PC-3 (cell line): ENCODE results near the gene COPS8. TPM values are rescaled to one million over a fixed set of nuclear protein-coding genes. Genes with fewer than 3 reads are reported as not detected.

Experiments
- ATAC-seq: fragments of 200-7000 bp; cut with Tn5 transposase; 2 replicates; pipeline ENCODE4 v1.9.1; 2020; ENCODE audit warnings: mild to moderate bottlenecking, moderate library complexity
- BruUV-seq: library from RNA; stranded (reverse); fragments of 400-500 nt; replicated peaks from 2 replicates; lab custom pipeline; 2021; lab: Mats Ljungman, UMichigan
- CTCF ChIA-PET: fragments of 300-600 bp; sonication (Branson Sonifier 250); formaldehyde crosslinking; loops from one replicate; lab custom pipeline; 2022; ENCODE audit warnings: antibody characterized with exemption; lab: Charles Lee
- POLR2A ChIA-PET: fragments of 300-600 bp; sonication (Branson Sonifier 250); formaldehyde crosslinking; loops from one replicate; lab custom pipeline; 2022; ENCODE audit warnings: antibody characterized with exemption; ENCODE audit not compliant: unreplicated experiment; lab: Charles Lee
- DNase-seq: peaks from one replicate; pipeline ENCODE4 v3.0.0-alpha.2; 2015
- H2AFZ ChIP-seq: fragments of 300-600 bp; sonication (generic); 2 replicates; pipeline ENCODE4 v1.6.0; 2016; ENCODE audit warnings: antibody characterized with exemption, low read length
- H3F3A ChIP-seq: fragments of 300-600 bp; sonication (generic); one replicate; pipeline ENCODE4 v1.6.0; 2017; ENCODE audit warnings: antibody characterized with exemption, low read length, control low read depth, mild to moderate bottlenecking; ENCODE audit not compliant: unreplicated experiment
- H3K27ac ChIP-seq: fragments of 300-600 bp; sonication (generic); 2 replicates; pipeline ENCODE4 v1.5.1; 2016; ENCODE audit warnings: mild to moderate bottlenecking, low read length
- H3K27me3 ChIP-seq: fragments of 300-600 bp; sonication (generic); 2 replicates; pipeline ENCODE4 v1.6.1; 2016; ENCODE audit warnings: low read length, mixed read lengths
- H3K36me3 ChIP-seq: fragments of 300-600 bp; sonication (generic); 2 replicates; pipeline ENCODE4 v1.6.1; 2016; ENCODE audit warnings: low read depth, mixed run types, low read length, mixed read lengths
- H3K4me1 ChIP-seq: fragments of 300-600 bp; sonication (generic); 2 replicates; pipeline ENCODE4 v1.5.1; 2016; ENCODE audit warnings: low read length; ENCODE audit not compliant: insufficient read depth
- H3K4me2 ChIP-seq: fragments of 300-600 bp; sonication (generic); 2 replicates; pipeline ENCODE4 v1.6.0; 2016; ENCODE audit warnings: low read length
- H3K4me3 ChIP-seq: fragments of 300-600 bp; sonication (generic); 2 replicates; pipeline ENCODE4 v1.5.1; 2016; ENCODE audit warnings: mild to moderate bottlenecking, low read length, mixed read lengths
- H3K79me2 ChIP-seq: fragments of 300-600 bp; sonication (generic); 2 replicates; pipeline ENCODE4 v1.6.1; 2017; ENCODE audit warnings: low read length, mixed read lengths
- H3K9ac ChIP-seq: fragments of 300-600 bp; sonication (generic); 2 replicates; pipeline ENCODE4 v1.6.0; 2016; ENCODE audit warnings: mild to moderate bottlenecking, low read length
- H3K9me2 ChIP-seq: fragments of 300-600 bp; sonication (generic); replicated peaks from 2 replicates; pipeline ENCODE4 v1.6.1; 2016; ENCODE audit warnings: mixed run types, low read length, mixed read lengths
- H3K9me3 ChIP-seq: fragments of 300-600 bp; sonication (generic); 2 replicates; pipeline ENCODE4 v1.6.1; 2016; ENCODE audit warnings: low read length, mixed read lengths
- H4K20me1 ChIP-seq: fragments of 300-600 bp; sonication (generic); 2 replicates; pipeline ENCODE4 v1.6.1; 2016; ENCODE audit warnings: low read length, mixed read lengths
- EZH2 ChIP-seq: fragments of 300-600 bp; sonication (generic); IDR thresholded peaks from one replicate; pipeline ENCODE4 v1.6.1; 2017; ENCODE audit warnings: antibody characterized with exemption, mild to moderate bottlenecking, low read length; ENCODE audit not compliant: unreplicated experiment
- EZH2phosphoT487 ChIP-seq: fragments of 300-600 bp; sonication (generic); IDR thresholded peaks from 2 replicates; pipeline ENCODE4 v1.6.1; 2018; ENCODE audit warnings: mild to moderate bottlenecking, antibody characterized with exemption, low read length, borderline replicate concordance
- intact Hi-C: fragments of 100-400 bp; cut with micrococcal nuclease; formaldehyde crosslinking; loops from 2 replicates; pipeline ENCODE4 v1.9.0; 2023
- total RNA-seq: library from RNA; depleted of rRNA; stranded (reverse); fragments of >200 nt; gene quantifications from 2 replicates; pipeline ENCODE4 v1.2.3, GENCODE V29; 2014
- TF ChIP-seq, protein P1 (sequence below): fragments of 300-600 bp; sonication (generic); conservative IDR thresholded peaks from 2 replicates; pipeline ENCODE4 v1.5.1; 2017; ENCODE audit warnings: antibody characterized with exemption, low read depth, mild to moderate bottlenecking, low read length

Gene COPS8
- total RNA-seq, 1 experiment from 2014 or later: 109 TPM

DNA sequence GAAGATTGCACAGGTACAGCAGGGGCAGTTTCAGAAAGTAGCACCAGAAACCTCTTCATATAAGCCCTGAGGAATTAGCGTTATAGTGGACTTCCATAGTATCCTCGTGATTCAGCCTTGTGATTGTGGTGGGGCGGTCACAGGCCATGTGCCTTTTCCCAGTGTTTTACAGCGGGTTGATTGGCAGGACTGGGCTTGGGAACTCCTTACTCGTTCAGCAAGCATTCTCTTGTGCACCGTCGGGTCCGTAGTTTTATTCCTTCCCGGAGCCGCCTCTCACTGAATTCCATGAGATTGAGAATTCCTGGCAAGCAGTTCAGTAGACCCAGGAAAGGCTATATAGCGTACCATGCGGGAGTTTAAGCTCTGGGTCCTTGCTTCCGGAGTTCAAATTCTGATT is 5.2 kb downstream of the COPS8 start:
- Histone ChIP-seq H3K27me3 (no peaks in the 10 kb centered on the region), H3F3A (no peaks in the 10 kb centered on the region), H3K27ac (no peak overlapping the region), H3K36me3 (peaks cover 33% of the 10 kb centered on the region), H3K4me1 (peaks cover 15% of the 10 kb centered on the region; the same call in 1 of the 2 replicates), H3K4me2 (no peak overlapping the region), H3K9me2 (no peaks in the 10 kb centered on the region), H3K4me3 (no peak overlapping the region), H3K9ac (no peak overlapping the region), H3K9me3 (no peaks in the 10 kb centered on the region), H3K79me2 (peaks cover 81% of the 10 kb centered on the region), H4K20me1 (peaks cover 6% of the 10 kb centered on the region; the same call in 1 of the 2 replicates), H2AFZ (no peak overlapping the region)
- TF ChIP-seq EZH2phosphoT487 (no peak), EZH2 (no peak)
- TF ChIP-seq, protein P1, sequence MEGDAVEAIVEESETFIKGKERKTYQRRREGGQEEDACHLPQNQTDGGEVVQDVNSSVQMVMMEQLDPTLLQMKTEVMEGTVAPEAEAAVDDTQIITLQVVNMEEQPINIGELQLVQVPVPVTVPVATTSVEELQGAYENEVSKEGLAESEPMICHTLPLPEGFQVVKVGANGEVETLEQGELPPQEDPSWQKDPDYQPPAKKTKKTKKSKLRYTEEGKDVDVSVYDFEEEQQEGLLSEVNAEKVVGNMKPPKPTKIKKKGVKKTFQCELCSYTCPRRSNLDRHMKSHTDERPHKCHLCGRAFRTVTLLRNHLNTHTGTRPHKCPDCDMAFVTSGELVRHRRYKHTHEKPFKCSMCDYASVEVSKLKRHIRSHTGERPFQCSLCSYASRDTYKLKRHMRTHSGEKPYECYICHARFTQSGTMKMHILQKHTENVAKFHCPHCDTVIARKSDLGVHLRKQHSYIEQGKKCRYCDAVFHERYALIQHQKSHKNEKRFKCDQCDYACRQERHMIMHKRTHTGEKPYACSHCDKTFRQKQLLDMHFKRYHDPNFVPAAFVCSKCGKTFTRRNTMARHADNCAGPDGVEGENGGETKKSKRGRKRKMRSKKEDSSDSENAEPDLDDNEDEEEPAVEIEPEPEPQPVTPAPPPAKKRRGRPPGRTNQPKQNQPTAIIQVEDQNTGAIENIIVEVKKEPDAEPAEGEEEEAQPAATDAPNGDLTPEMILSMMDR: no peak
- ChIA-PET CTCF (no interaction called here), POLR2A (no interaction called here)
- ATAC-seq (no peak), DNase-seq (no peak)
- intact Hi-C loops: no loop called here
- no TSS peak for BruUV-seq

DNA sequence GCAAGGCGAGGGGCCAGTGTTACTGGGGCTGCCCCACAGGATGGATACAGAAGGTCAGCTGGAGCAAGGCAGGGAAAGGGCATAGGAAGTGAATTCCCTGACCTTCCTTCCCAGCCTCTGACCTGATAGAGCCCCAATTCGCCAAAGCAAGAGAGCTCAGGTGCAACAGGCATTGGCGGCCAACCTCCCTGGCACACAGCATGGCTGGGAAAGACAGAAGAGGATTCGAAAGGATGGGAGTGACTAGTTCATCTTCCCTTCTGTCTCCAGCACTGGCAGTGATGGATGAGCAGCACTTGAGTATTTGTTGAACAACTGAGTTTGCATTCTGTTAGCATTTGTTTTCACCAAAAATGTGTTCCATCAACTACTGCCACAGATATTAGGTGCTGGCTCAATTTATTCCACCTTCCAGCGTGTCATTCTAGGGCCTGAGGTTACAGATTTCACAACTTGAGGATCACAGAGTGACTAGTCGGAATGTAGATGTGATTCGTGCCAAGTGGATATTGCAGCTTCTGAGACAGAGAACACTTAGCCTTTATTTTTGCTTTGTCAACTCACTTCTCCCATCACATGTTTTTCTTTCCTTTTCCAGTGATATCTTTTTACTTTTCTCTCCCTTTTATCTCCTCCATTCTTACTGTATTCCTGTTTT is 6.2 kb downstream of the COPS8 start:
- BruUV-seq: no TSS peak
- H3K9me3 ChIP-seq: no peaks in the 10 kb centered on the region
- H4K20me1 ChIP-seq: peaks cover 6% of the 10 kb centered on the region; the same call in 1 of the 2 replicates
- H3K36me3 ChIP-seq: peaks cover 42% of the 10 kb centered on the region
- intact Hi-C loops: no loop called here
- H3K27ac ChIP-seq: no peak overlapping the region
- no peaks in the 10 kb centered on the region for H3K9me2 ChIP-seq
- H2AFZ ChIP-seq: no peak overlapping the region
- peaks cover 23% of the 10 kb centered on the region for H3K4me1 ChIP-seq
- H3K4me2 ChIP-seq: no peak overlapping the region
- TF ChIP-seq, protein P1: no peak
- TF ChIP-seq EZH2 (no peak), EZH2phosphoT487 (no peak)
- peaks cover 71% of the 10 kb centered on the region for H3K79me2 ChIP-seq
- ChIA-PET CTCF (no interaction called here), POLR2A (no interaction called here)
- DNase-seq (no peak), ATAC-seq (no peak)
- H3K4me3 ChIP-seq: no peak overlapping the region
- peaks cover 6% of the 10 kb centered on the region for H3F3A ChIP-seq
- no peak overlapping the region for H3K9ac ChIP-seq
- H3K27me3 ChIP-seq: no peaks in the 10 kb centered on the region

DNA sequence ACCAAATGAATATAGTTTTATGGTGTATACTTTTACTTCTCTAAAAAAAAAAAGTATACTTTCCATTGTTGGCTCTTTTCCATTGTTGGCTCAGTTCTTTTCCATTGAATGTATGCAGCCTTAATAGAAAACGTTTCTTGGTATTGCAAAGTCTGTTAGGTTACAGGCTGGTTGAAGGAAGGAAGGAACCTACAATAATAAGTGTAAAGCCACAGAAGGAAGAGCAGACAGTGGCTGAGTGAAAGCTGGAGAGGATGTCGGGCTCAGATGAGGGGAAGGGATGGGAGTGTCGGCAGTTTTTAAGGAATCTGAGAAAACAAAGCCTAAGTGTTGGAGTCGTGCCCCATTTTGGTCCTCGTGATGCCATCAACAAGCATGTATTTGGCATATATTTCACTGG is 6.8 kb downstream of the COPS8 start:
- peaks cover 48% of the 10 kb centered on the region for H3K36me3 ChIP-seq
- H3K4me3 ChIP-seq: no peak overlapping the region
- BruUV-seq: no TSS peak
- peaks cover 10% of the 10 kb centered on the region for H4K20me1 ChIP-seq
- ATAC-seq (no peak), DNase-seq (no peak)
- H3K79me2 ChIP-seq: peaks cover 65% of the 10 kb centered on the region
- H3K9me2 ChIP-seq: no peaks in the 10 kb centered on the region
- H3F3A ChIP-seq: peaks cover 12% of the 10 kb centered on the region
- ChIA-PET CTCF (no interaction called here), POLR2A (no interaction called here)
- H3K9ac ChIP-seq: no peak overlapping the region
- H3K27ac ChIP-seq: no peak overlapping the region
- intact Hi-C loops: no loop called here
- no peak for TF ChIP-seq EZH2
- TF ChIP-seq, protein P1: no peak
- no peak for TF ChIP-seq EZH2phosphoT487
- H3K27me3 ChIP-seq: no peaks in the 10 kb centered on the region
- no peak overlapping the region for H3K4me2 ChIP-seq
- no peaks in the 10 kb centered on the region for H3K9me3 ChIP-seq
- H2AFZ ChIP-seq: no peak overlapping the region
- H3K4me1 ChIP-seq: peaks cover 23% of the 10 kb centered on the region
